H9 (cell line): Measurements from ENCODE around the gene B4GALT6. TPM values are rescaled to one million over a fixed set of nuclear protein-coding genes. Genes with fewer than 3 reads are reported as not detected.

Experiments
- DNase-seq: peaks from one replicate; pipeline ENCODE4 v3.0.0-alpha.2; 2017
- H2AFZ ChIP-seq: one replicate; pipeline ENCODE4 v1.6.1; 2013; ENCODE audit warnings: mild to moderate bottlenecking, low read length, control low read depth, moderate library complexity
- H2AK5ac ChIP-seq: 2 replicates; pipeline ENCODE4 v1.6.1; 2013; ENCODE audit warnings: low read length, control low read depth, mixed read lengths; ENCODE audit not compliant: insufficient read length
- H2BK120ac ChIP-seq: one replicate; pipeline ENCODE4 v1.6.1; 2013; ENCODE audit warnings: low read depth, mild to moderate bottlenecking, low read length, control low read depth, inconsistent platforms; ENCODE audit not compliant: poor library complexity, severe bottlenecking
- H2BK12ac ChIP-seq: 2 replicates; pipeline ENCODE4 v1.6.1; 2013; ENCODE audit warnings: low read length, control low read depth, mixed read lengths, low read depth; ENCODE audit not compliant: insufficient read length
- H2BK15ac ChIP-seq: 2 replicates; pipeline ENCODE4 v1.6.1; 2013; ENCODE audit warnings: low read depth, low read length, control low read depth
- H2BK20ac ChIP-seq: one replicate; pipeline ENCODE4 v1.6.1; 2013; ENCODE audit warnings: low read depth, mild to moderate bottlenecking, low read length, control low read depth, inconsistent platforms; ENCODE audit not compliant: poor library complexity, severe bottlenecking
- H2BK5ac ChIP-seq: 2 replicates; pipeline ENCODE4 v1.6.1; 2013; ENCODE audit warnings: low read length, control low read depth, mixed read lengths; ENCODE audit not compliant: insufficient read length
- H3K14ac ChIP-seq: 2 replicates; pipeline ENCODE4 v1.6.1; 2013; ENCODE audit warnings: low read length, control low read depth; ENCODE audit not compliant: insufficient read depth
- H3K18ac ChIP-seq: 2 replicates; pipeline ENCODE4 v1.6.1; 2013; ENCODE audit warnings: low read depth, mild to moderate bottlenecking, mixed read lengths, low read length, control low read depth; ENCODE audit not compliant: insufficient read length
- H3K23ac ChIP-seq: 2 replicates; pipeline ENCODE4 v1.6.1; 2013; ENCODE audit warnings: low read length, control low read depth, mixed read lengths, low read depth; ENCODE audit not compliant: insufficient read length
- H3K23me2 ChIP-seq: 2 replicates; pipeline ENCODE4 v1.6.1; 2013; ENCODE audit warnings: low read depth, mild to moderate bottlenecking, mixed read lengths, low read length, control low read depth; ENCODE audit not compliant: insufficient read length, poor library complexity, severe bottlenecking
- H3K27ac ChIP-seq: 2 replicates; pipeline ENCODE4 v1.5.1; 2013; ENCODE audit warnings: low read length, control low read depth, mixed read lengths, low read depth; ENCODE audit not compliant: insufficient read length
- H3K27me3 ChIP-seq: 2 replicates; pipeline ENCODE4 v1.6.1; 2013; ENCODE audit warnings: low read length, control low read depth, inconsistent platforms; ENCODE audit not compliant: insufficient read depth
- H3K4ac ChIP-seq: 2 replicates; pipeline ENCODE4 v1.6.1; 2013; ENCODE audit warnings: low read depth, mild to moderate bottlenecking, control low read depth, inconsistent platforms, low read length, moderate library complexity
- H3K4me1 ChIP-seq: 2 replicates; pipeline ENCODE4 v1.6.1; 2013; ENCODE audit warnings: low read length, control low read depth, inconsistent platforms; ENCODE audit not compliant: insufficient read depth
- H3K4me2 ChIP-seq: 2 replicates; pipeline ENCODE4 v1.6.1; 2013; ENCODE audit warnings: low read length, control low read depth, mixed read lengths; ENCODE audit not compliant: insufficient read length, insufficient read depth
- H3K56ac ChIP-seq: 2 replicates; pipeline ENCODE4 v1.6.1; 2013; ENCODE audit warnings: low read depth, mild to moderate bottlenecking, mixed read lengths, low read length, control low read depth; ENCODE audit not compliant: insufficient read length
- H3K79me1 ChIP-seq: 2 replicates; pipeline ENCODE4 v1.6.1; 2013; ENCODE audit warnings: low read depth, mild to moderate bottlenecking, moderate library complexity, low read length, control low read depth, inconsistent platforms; ENCODE audit not compliant: insufficient read depth, poor library complexity, severe bottlenecking
- H3K79me2 ChIP-seq: 2 replicates; pipeline ENCODE4 v1.6.1; 2013; ENCODE audit warnings: low read length, control low read depth, inconsistent platforms; ENCODE audit not compliant: insufficient read depth
- H3K9ac ChIP-seq: 2 replicates; pipeline ENCODE4 v1.6.1; 2013; ENCODE audit warnings: low read length, control low read depth, mixed read lengths; ENCODE audit not compliant: insufficient read length; ENCODE audit errors: extremely low read depth
- H3K9me3 ChIP-seq: one replicate; pipeline ENCODE4 v1.6.1; 2013; ENCODE audit warnings: low read depth, low read length, inconsistent platforms; ENCODE audit not compliant: control insufficient read depth
- H3T11ph ChIP-seq: one replicate; pipeline ENCODE4 v1.6.1; 2013; ENCODE audit warnings: mild to moderate bottlenecking, low read length, control low read depth, inconsistent platforms
- H4K20me1 ChIP-seq: one replicate; pipeline ENCODE4 v1.6.1; 2013; ENCODE audit not compliant: control insufficient read depth, insufficient read length, insufficient read depth
- H4K5ac ChIP-seq: 2 replicates; pipeline ENCODE4 v1.6.1; 2013; ENCODE audit warnings: low read depth, mild to moderate bottlenecking, mixed read lengths, low read length, control low read depth; ENCODE audit not compliant: insufficient read length
- H4K8ac ChIP-seq: replicated peaks from 2 replicates; pipeline ENCODE4 v1.6.1; 2013; ENCODE audit warnings: low read length, control low read depth, mixed read lengths, low read depth; ENCODE audit not compliant: insufficient read length
- H4K91ac ChIP-seq: 2 replicates; pipeline ENCODE4 v1.6.1; 2013; ENCODE audit warnings: low read depth, mild to moderate bottlenecking, moderate library complexity, mixed read lengths, low read length, control low read depth; ENCODE audit not compliant: insufficient read length
- H3K27ac Mint-ChIP-seq, 3 experiments: 2 replicates in 2 of 3; 3 replicates in 1 of 3; pipeline ENCODE4 v1.8.0; 2020 to 2021; ENCODE audit warnings: mixed read lengths in 3 of 3, mild to moderate bottlenecking in 1 of 3, moderate library complexity in 1 of 3
- H3K27me3 Mint-ChIP-seq: 2 replicates; pipeline ENCODE4 v1.8.0; 2021; ENCODE audit warnings: low read depth, mild to moderate bottlenecking, moderate library complexity, mixed read lengths
- H3K36me3 Mint-ChIP-seq, 3 experiments: 2 replicates in 2 of 3; 3 replicates in 1 of 3; pipeline ENCODE4 v1.8.0; 2020 to 2021; ENCODE audit warnings: low read depth in 3 of 3, mixed read lengths in 3 of 3; ENCODE audit not compliant: insufficient read depth in 1 of 3
- H3K4me1 Mint-ChIP-seq, 2 experiments: 2 replicates each; pipeline ENCODE4 v1.8.0; 2020; ENCODE audit warnings: mixed read lengths in 2 of 2
- H3K4me3 Mint-ChIP-seq, 2 experiments: 2 replicates in 1 of 2; 3 replicates in 1 of 2; pipeline ENCODE4 v1.8.0; 2020 to 2021; ENCODE audit warnings: mild to moderate bottlenecking in 2 of 2, mixed read lengths in 2 of 2, moderate library complexity in 1 of 2
- H3K9me3 Mint-ChIP-seq, 2 experiments: 2 replicates in 1 of 2; 3 replicates in 1 of 2; pipeline ENCODE4 v1.8.0; 2020; ENCODE audit warnings: mild to moderate bottlenecking in 2 of 2, mixed read lengths in 2 of 2, moderate library complexity in 1 of 2
- CTCF ChIP-seq: fragments of 200-600 bp; sonication (generic); conservative IDR thresholded peaks from 3 replicates; pipeline ENCODE4 v1.8.0; 2021; ENCODE audit warnings: antibody characterized with exemption, mild to moderate bottlenecking
- WGBS: extraction: QIAGEN DNeasy Blood & Tissue Kit; methylation state at CpG from one replicate; pipeline ENCODE4 v1.1.7; 2013; ENCODE audit warnings: missing lambda C conversion rate, low lambda C conversion rate, mixed read lengths; ENCODE audit not compliant: insufficient read length; ENCODE audit errors: extremely low coverage; 5-methylcytosine and 5-hydroxymethylcytosine counted together
- total RNA-seq: library from RNA; stranded (reverse); gene quantifications from 2 replicates; pipeline ENCODE4 v1.2.1, GENCODE V29; 2021

The B4GALT6 gene
- total RNA-seq, 1 experiment from 2014 or later = 34.1 TPM

- Histone ChIP-seq H3K56ac (no peak overlapping the region), H4K5ac (no peak overlapping the region), H2AFZ (no peak overlapping the region), H3K9me3 (no peaks in the 10 kb centered on the region), H4K20me1 (no peaks in the 10 kb centered on the region), H3K18ac (no peak overlapping the region), H2AK5ac (no peak overlapping the region), H4K91ac (no peak overlapping the region), H3K27me3 (no peaks in the 10 kb centered on the region), H4K8ac (no peak overlapping the region), H2BK120ac (no peak overlapping the region), H2BK12ac (no peak overlapping the region), H3K14ac (no peak overlapping the region), H3T11ph (no peak overlapping the region), H3K79me2 (no peaks in the 10 kb centered on the region; the same call in 1 of the 2 replicates), H3K4ac (no peak overlapping the region), H3K4me2 (no peak overlapping the region), H2BK15ac (no peak overlapping the region), H3K27ac (no peak overlapping the region), H2BK20ac (no peak overlapping the region), H3K23me2 (no peaks in the 10 kb centered on the region), H2BK5ac (no peak overlapping the region), H3K23ac (no peak overlapping the region), H3K79me1 (peaks cover 2% of the 10 kb centered on the region), H3K9ac (no peak overlapping the region), H3K4me1 (no peaks in the 10 kb centered on the region; the same call in 1 of the 2 replicates)
- Mint-ChIP-seq H3K4me3 (no peak overlapping the region), H3K36me3 (peaks cover 16 to 23% (median 20%) of the 10 kb centered on the region in 3 experiments), H3K9me3 (peaks cover 0 to under 1% of the 10 kb centered on the region in 2 experiments; a peak in 2 of 5 replicates), H3K4me1 (peaks cover 3 to 8% of the 10 kb centered on the region in 2 experiments), H3K27ac (no peak overlapping the region; a peak in 1 of 7 replicates), H3K27me3 (no peaks in the 10 kb centered on the region)
- no peak for DNase-seq
- WGBS = no CpG with 5 or more reads among the region's 1 CpG
- TF ChIP-seq CTCF = no peak
Observed at GRCh38 chr18:31667185-31667584, 17.2 kb downstream of the B4GALT6 start.
